LNCAP (cell line): ENCODE measurements around the gene ZSCAN10.

Experiments used
- CTCF ChIP-seq: fragments of 450-650 bp; IDR thresholded peaks from 2 replicates; pipeline ENCODE4 v1.5.1; 2017; ENCODE audit warnings: mild to moderate bottlenecking

The ZSCAN10 gene

GRCh38 chr16:3046641-3047386 lies 52.3 kb downstream of the ZSCAN10 start:
- no peak for TF ChIP-seq CTCF

- no peak for TF ChIP-seq CTCF
Measured at GRCh38 chr16:3045758-3046640, 53.1 kb downstream of the ZSCAN10 start, which contains the start of gene MMP25. TSS of gene MMP25 (plus strand) at chr16:3046561. CDS start at chr16:3046918, 357 bp downstream.

- TF ChIP-seq CTCF, result no peak
Measured at GRCh38 chr16:3044708-3045107, 54.4 kb downstream of the ZSCAN10 start.

- TF ChIP-seq CTCF, result no peak
Measured at GRCh38 chr16:3042376-3042775, 56.7 kb downstream of the ZSCAN10 start.

- TF ChIP-seq CTCF, result no peak
Measured at GRCh38 chr16:3038896-3039295, 60.2 kb downstream of the ZSCAN10 start.
